Head of caudate nucleus (tissue), 42 donors: ENCODE data around the gene USP32.
"Not testable (repeated sequence)": the region's sequence is repeated elsewhere in the genome, so short reads cannot be mapped to it uniquely, and the experiment has no call there.

Experiments
- DNase-seq, 42 donors: peaks; one replicate each; pipeline versions ENCODE4 v3.0.0 to v3.0.0-alpha.2; 2020 to 2021; ENCODE audit warnings: mixed read lengths in 7 of 42
- intact Hi-C: fragments of 100-400 bp; cut with DNase I; formaldehyde crosslinking; loops from one replicate; pipeline ENCODE4 v1.15.0; 2022

USP32 gene

DNA sequence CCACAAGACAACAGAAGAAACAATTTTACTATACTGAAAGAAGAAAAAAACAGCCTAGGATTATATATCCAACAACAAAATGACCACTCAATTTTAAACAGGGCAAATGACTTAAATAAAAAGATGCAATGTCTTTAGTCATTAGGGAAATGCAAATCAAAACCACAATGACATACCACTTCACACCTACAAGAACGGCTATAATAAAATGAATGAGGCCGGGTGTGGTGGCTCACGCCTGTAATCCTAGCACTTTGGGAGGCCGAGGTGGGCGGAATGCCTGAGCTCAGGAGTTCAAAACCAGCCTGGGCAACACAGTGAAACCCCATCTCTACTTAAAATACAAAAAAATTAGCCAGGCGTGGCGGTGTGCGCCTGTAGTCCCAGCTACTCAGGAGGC lies 77.0 kb downstream of the USP32 start:
- intact Hi-C loops, DNase-seq: not testable (repeated sequence)

DNA sequence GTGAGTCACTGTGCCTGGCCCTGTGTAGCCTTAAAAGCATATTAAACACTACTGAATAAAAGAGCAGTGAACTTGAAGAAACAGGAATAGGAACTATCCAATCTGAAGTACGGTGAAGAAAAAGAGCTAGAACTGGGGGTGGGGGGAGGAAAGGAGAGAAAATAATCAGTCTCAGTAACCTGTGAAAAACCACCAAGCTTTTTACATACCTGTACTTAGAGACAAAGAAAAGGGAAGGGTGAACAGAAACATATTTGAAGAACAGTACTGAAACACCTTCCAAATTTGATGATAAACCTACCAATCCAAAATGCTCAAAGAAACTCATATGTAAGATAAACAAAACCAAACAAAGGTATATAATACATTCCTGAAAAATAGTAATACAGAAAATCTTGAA lies 77.5 kb downstream of the USP32 start:
- intact Hi-C loops, result no loop called here
- no peak for DNase-seq

DNA sequence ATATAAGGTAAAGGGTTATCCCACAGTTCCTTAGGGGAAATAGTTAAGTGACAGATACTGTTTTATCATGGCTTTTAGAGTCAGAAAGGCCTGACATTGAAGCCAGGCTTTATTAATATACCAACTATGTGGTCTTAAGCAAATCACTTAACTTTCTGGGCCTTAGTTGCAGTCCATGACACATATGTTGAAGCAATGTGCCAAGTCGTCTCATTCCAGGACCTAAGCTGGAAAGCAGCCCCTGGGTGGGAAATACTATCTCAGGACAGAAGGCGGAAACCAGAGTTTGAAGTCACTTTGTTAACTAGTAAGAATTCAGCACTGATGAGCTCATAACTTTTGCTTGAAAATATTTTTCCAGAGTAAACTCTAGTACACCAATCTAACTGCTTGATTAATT lies 80.0 kb downstream of the USP32 start:
- DNase-seq, result no peak
- intact Hi-C loops, result no loop called here

GRCh38 chr17:60311186-60311585 lies 80.7 kb downstream of the USP32 start:
- intact Hi-C loops, result no loop called here
- no peak for DNase-seq

- intact Hi-C loops, result no loop called here
- peak in 40 of 42 donors; percentile 22 to 85 (median 53) for DNase-seq
Measured at GRCh38 chr17:60305141-60305540, 86.8 kb downstream of the USP32 start.

GRCh38 chr17:60304502-60304901 lies 87.4 kb downstream of the USP32 start:
- DNase-seq, result no peak
- intact Hi-C loops, result no loop called here

DNA sequence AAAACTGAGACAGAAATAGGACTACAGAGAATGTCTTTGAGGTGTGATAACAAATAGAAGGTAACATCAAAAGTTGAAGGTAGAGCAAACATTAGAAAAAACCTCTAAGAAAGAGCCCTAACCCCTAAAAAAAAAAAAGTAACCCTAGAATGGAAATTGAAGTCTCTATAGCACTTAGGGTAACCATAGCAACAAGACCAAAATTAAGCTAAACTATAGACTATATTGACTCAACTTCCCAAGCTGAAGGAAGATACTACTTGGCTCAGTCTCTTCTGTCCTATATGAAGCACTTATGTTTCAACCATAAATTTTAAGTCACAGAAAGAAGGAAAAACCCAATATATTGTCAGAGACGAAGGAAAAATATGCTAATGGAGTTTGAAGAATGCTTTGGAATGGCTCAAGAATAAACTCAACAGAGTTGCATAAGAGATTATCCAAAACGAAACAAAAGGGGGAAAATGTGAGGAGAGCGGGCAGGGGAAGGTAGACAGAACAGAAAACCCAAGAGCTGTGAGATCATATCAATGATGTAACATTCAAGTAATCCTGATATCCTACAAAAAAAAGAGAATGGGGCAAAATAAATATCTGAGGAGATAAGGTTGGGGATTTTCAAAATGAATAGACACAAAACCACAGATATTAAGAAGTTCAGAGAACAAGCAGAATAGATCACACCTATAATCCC lies 88.4 kb downstream of the USP32 start:
- intact Hi-C loops, result no loop called here
- no peak for DNase-seq

DNA sequence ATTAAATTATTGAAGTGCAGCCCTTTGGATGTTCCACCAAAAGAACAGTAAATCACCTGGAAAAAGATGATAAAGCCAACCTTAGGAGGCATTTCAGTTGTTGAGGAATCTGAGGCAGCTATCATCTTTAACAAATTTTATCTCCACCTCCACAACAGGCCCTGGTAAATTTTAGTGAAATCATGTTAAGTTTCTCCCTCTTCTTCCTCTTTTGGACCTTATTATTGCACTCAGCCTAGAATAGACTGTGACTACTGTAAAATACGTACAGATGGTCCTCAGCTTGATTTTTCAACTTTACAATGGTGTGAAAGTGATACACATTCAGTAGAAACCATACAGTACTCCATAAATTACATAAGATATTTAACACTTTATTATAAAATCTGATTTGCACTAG lies 90.3 kb downstream of the USP32 start:
- intact Hi-C loops, result no loop called here

DNA sequence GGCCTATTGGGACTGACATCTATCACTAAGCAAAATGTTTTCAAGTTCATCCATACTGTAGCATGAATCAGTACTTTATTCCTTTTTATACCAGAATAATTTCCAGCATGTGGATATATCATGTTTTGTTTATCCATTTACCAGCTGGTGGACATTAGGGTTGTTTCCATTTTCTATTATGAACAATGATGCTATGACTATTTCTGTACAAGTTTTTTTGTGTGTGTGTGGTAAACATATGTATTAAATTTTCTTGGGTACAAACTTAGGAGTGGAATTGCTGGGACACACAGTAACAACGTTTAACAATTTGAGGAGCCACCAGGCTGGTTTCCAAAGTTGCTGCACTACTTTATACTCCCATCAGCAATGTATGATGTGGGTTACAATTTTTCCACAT lies 91.0 kb downstream of the USP32 start:
- DNase-seq, result no peak
- intact Hi-C loops, result no loop called here

More for the DNA sequence above, 90.3 kb downstream of the USP32 start:
- no peak for DNase-seq

- DNase-seq, result no peak
- intact Hi-C loops, result no loop called here
Measured at GRCh38 chr17:60300011-60300410, 91.9 kb downstream of the USP32 start.

DNA sequence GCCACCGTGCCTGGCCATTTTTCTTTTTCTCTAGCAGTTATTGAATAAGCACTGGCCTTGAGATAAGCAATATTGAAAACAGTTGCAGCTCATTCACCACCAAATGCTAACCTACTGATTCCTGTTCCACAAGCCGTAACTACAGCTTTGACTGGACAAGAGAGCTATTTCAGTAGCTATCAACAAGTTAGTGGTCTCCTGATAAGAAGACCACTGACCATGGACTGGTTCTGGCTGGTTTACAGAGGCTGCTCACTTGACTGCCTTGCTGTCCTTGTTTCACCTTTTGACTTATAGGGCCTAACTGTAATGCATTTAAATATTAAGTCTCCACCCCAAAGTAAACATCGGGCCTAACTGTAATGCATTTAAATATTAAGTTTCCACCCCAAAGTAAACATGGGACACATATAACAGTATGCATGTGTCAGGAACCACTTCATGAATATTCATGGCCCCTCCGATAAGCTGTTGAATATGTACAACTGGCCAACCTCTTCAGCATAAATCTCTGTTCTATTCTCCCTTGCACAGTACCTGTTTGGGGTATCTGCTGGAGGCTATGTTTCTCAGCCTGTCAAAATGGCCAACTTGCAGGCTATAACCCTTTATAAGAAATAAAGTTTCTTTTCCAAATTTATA lies 94.1 kb downstream of the USP32 start:
- intact Hi-C loops, result no loop called here
- DNase-seq, result no peak

DNA sequence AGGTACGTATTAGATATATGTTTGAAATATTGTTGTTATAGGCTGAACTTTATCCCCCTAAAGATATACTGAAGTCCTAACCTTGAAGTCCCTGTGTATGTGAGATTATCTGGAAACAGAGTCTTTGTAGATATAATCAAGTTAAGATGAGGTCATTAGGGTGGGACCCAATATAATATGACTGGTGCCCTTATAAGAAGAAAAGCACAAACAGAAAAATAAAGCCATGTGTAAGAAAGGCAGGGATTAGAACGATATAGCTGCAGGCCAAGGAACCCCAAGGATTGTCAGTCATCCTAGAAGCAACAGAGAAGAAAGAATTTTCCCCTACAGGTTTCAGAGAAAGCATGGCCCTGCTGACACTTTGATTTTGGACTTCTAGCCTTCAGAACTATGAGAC lies 95.8 kb downstream of the USP32 start:
- intact Hi-C loops, result no loop called here
- DNase-seq, result no peak

GRCh38 chr17:60293580-60294335 lies 98.2 kb downstream of the USP32 start:
- peak in 2 of 42 donors; percentile 11 to 34 for DNase-seq
- intact Hi-C loops, result loop anchor here (2.0 kb wide), 1 partner anchor 99 kb away; the partner anchor contains the start of gene USP32

- intact Hi-C loops, result loop anchor here (2.0 kb wide), 1 partner anchor 100 kb away; the partner anchor contains the start of gene USP32
Measured at GRCh38 chr17:60292697-60293096, 99.2 kb downstream of the USP32 start.

DNA sequence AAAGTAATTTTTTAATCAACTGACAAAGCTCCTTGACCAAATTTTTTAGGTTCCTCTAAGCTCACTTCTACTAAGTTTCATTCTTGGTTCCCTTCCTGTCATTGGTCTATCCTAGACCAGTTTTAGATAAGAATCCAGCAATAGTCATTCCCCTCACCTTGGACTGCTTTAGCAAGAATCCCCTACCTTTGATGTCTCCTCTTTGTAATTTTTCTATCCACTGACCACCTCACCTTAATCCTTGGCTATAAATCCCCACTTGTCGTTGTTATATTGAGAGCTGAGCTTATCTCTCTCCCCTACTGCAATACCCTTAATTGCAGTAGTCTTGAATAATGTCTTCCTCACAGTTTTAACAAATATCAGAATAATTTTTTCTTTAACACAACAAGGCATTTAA lies 107.2 kb downstream of the USP32 start:
- intact Hi-C loops, result no loop called here
- no peak for DNase-seq

More at GRCh38 chr17:60292697-60293096, 99.2 kb downstream of the USP32 start:
- DNase-seq, result no peak

DNA sequence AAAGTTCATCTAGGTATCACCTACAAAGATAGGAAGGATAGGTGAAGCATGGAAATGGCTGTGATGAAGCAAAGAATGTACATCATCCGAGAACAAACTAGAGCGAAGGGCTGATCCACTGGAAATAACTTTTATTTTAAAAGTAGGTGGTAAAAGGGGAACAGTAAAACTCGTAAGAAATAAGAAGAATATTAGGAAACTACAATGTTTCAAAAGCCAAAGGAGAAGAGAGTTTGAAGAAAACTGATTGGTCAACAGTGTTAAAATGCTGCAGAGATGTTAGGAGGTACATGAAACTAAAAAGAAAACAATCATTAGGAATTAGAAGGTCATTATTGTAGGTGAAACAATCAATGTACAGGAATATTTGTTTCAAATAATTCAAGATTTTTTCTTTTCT lies 108.1 kb downstream of the USP32 start:
- intact Hi-C loops, result no loop called here
- DNase-seq, result no peak

DNA sequence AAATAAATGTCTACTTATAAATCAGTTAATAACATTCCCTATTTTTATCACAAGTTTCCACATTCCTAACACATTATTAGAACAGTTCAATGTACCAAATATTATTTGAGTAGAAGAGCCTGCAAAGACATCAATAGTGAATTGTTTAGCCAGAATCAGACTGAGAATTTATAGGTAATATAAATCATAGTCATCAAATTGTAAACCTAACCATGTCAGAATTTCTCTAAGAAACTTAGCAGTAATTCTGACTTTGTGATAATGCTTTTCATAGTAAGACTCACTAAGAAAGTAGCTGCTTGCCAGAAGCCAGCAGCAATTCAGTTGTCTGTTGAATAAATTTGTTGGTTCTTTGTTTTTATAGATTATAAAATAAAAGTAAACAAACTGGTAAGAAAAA lies 111.3 kb downstream of the USP32 start:
- no peak for DNase-seq
- intact Hi-C loops, result no loop called here

- no peak for DNase-seq
- intact Hi-C loops, result no loop called here
Measured at GRCh38 chr17:60278237-60278636, 113.7 kb downstream of the USP32 start.

- DNase-seq, result no peak
- intact Hi-C loops, result no loop called here
Measured at GRCh38 chr17:60277258-60277657, 114.7 kb downstream of the USP32 start.

GRCh38 chr17:60269417-60269816 lies 122.5 kb downstream of the USP32 start:
- intact Hi-C loops, result no loop called here
- no peak for DNase-seq
